Stimulated activated effector memory CD8-positive, alpha-beta T cell treated with anti-CD3 and anti-CD28 coated beads, Interleukin-12 subunit alpha, Interleukin-12 subunit beta, amount 100 ng/mL, for 72 hours (primary cell): ENCODE data around the gene C1QTNF8.
A peak's percentile ranks its signal among the peaks of the same experiment; 100 is the strongest.
"Not testable (repeated sequence)": the region's sequence is repeated elsewhere in the genome, so short reads cannot be mapped to it uniquely, and the experiment has no call there.

Experiments used
- ATAC-seq: fragments of 150-1000 bp; cut with Tn5 transposase; 2 replicates; pipeline ENCODE4 v1.10.0; 2021
- DNase-seq, 2 donors: peaks; one replicate each; pipeline ENCODE4 v3.0.0; 2021 to 2022; ENCODE audit warnings: low spot score in 2 of 2
- H3K27ac Mint-ChIP-seq: one replicate; pipeline ENCODE4 v1.8.0; 2022; ENCODE audit warnings: mild to moderate bottlenecking, mixed read lengths
- H3K36me3 Mint-ChIP-seq: one replicate; pipeline ENCODE4 v1.8.0; 2022; ENCODE audit warnings: mild to moderate bottlenecking, mixed read lengths
- H3K4me1 Mint-ChIP-seq: one replicate; pipeline ENCODE4 v1.8.0; 2022; ENCODE audit warnings: mixed read lengths
- H3K4me3 Mint-ChIP-seq: one replicate; pipeline ENCODE4 v1.8.0; 2022; ENCODE audit warnings: mild to moderate bottlenecking, mixed read lengths
- H3K9me3 Mint-ChIP-seq: one replicate; pipeline ENCODE4 v1.8.0; 2022; ENCODE audit warnings: mixed read lengths

The C1QTNF8 gene

DNA sequence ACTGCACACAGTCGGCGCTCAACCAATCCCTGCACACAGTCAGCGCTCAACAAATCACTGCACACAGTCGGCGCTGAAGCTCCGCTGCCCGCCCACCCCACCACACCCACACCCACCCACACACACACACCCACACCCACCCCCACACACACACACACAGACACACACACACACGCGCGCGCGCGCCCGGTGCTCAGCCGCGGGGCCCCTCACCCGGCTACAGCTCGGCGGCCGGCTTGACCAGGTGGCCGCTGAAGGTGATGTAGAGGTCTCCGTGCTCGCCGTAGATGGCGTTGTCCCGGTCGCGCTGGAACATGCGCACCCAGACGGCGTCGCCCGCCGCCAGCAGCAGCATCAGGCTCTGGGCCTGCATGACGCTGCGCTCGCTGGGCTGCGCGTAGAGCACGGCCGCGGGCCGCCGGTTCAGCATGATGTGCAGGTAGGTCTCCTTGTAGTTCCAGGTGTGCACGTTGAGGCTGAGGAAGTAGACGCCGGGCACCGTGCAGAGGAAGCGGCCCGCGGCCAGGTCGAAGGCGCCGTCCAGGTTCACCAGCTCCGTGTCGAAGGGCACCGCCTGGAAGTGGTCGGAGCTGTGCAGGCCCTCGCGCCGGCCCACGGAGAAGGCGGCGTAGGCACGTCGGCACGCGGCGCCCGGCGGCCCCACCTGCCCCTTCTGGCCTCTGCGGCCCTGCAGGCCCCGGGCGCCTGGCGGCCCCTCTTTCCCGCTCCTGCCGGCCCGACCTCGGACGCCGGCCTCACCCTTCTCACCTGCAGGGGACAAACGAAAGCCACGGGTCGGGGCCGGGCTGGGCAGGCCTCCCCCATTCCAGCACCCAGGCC lies 2.5 kb downstream of the C1QTNF8 start:
- peaks cover 5% of the 10 kb centered on the region for H3K4me1 Mint-ChIP-seq
- no peak for DNase-seq
- H3K9me3 Mint-ChIP-seq: no peaks in the 10 kb centered on the region
- H3K4me3 Mint-ChIP-seq: no peak overlapping the region
- H3K27ac Mint-ChIP-seq: no peak overlapping the region
- peak; percentile 60 for ATAC-seq
- H3K36me3 Mint-ChIP-seq: peaks cover 11% of the 10 kb centered on the region

- not testable (repeated sequence) for H3K4me1 Mint-ChIP-seq, H3K9me3 Mint-ChIP-seq, ATAC-seq, DNase-seq, H3K27ac Mint-ChIP-seq, H3K4me3 Mint-ChIP-seq
- peaks cover 11% of the 10 kb centered on the region for H3K36me3 Mint-ChIP-seq
These were observed 3.3 kb downstream of the C1QTNF8 start for GRCh38 chr16:1092685-1093283.

- no peak for ATAC-seq
- Mint-ChIP-seq H3K4me1 (peaks cover 5% of the 10 kb centered on the region), H3K4me3 (no peak overlapping the region), H3K36me3 (peaks cover 11% of the 10 kb centered on the region), H3K27ac (no peak overlapping the region), H3K9me3 (no peaks in the 10 kb centered on the region)
- DNase-seq: no peak
These were observed 4.0 kb downstream of the C1QTNF8 start for GRCh38 chr16:1091992-1092552.

- Mint-ChIP-seq H3K9me3 (no peaks in the 10 kb centered on the region), H3K36me3 (peaks cover 11% of the 10 kb centered on the region), H3K4me3 (no peak overlapping the region), H3K4me1 (peaks cover 5% of the 10 kb centered on the region), H3K27ac (no peak overlapping the region)
- DNase-seq (no peak), ATAC-seq (no peak)
These were observed 5.1 kb downstream of the C1QTNF8 start for GRCh38 chr16:1090620-1091587.

GRCh38 chr16:1089822-1090619 lies 6.0 kb downstream of the C1QTNF8 start:
- no peak for ATAC-seq
- H3K4me3 Mint-ChIP-seq: no peak overlapping the region
- H3K4me1 Mint-ChIP-seq: peaks cover 5% of the 10 kb centered on the region
- DNase-seq: no peak
- H3K36me3 Mint-ChIP-seq: peaks cover 11% of the 10 kb centered on the region
- H3K27ac Mint-ChIP-seq: no peak overlapping the region
- peaks cover 4% of the 10 kb centered on the region for H3K9me3 Mint-ChIP-seq

- Mint-ChIP-seq H3K36me3 (peaks cover 11% of the 10 kb centered on the region), H3K27ac (no peak overlapping the region), H3K9me3 (peaks cover 4% of the 10 kb centered on the region), H3K4me3 (no peak overlapping the region), H3K4me1 (peaks cover 5% of the 10 kb centered on the region)
- DNase-seq (no peak), ATAC-seq (no peak)
These were observed 6.6 kb downstream of the C1QTNF8 start for GRCh38 chr16:1089439-1089821.

- DNase-seq: no peak
- no peak overlapping the region for H3K27ac Mint-ChIP-seq
- ATAC-seq: no peak
- peaks cover 4% of the 10 kb centered on the region for H3K36me3 Mint-ChIP-seq
- H3K4me1 Mint-ChIP-seq: peaks cover 4% of the 10 kb centered on the region
- H3K9me3 Mint-ChIP-seq: peaks cover 4% of the 10 kb centered on the region
- H3K4me3 Mint-ChIP-seq: no peak overlapping the region
These were observed 7.5 kb downstream of the C1QTNF8 start for GRCh38 chr16:1088295-1089170.

DNA sequence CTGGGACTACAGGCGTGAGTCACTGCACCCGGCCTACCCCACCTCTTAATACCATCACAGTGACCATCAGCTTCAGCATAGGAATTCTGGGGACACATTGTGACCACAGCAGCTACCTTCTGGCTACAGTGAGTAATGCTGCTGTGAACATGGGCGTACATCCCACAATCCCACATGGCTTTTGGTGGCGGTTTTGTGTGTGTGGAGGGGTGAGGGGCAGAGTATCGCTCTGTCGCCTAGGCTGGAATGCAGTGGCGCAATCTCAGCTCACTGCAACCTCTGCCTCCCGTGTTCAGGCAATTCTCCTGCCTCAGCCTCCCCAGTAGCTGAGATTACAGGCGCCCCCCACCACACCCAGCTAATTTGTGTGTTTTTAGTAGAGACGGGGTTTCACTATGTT lies 9.6 kb downstream of the C1QTNF8 start:
- H3K4me3 Mint-ChIP-seq, H3K4me1 Mint-ChIP-seq, H3K36me3 Mint-ChIP-seq, ATAC-seq, DNase-seq, H3K9me3 Mint-ChIP-seq, H3K27ac Mint-ChIP-seq: not testable (repeated sequence)

DNA sequence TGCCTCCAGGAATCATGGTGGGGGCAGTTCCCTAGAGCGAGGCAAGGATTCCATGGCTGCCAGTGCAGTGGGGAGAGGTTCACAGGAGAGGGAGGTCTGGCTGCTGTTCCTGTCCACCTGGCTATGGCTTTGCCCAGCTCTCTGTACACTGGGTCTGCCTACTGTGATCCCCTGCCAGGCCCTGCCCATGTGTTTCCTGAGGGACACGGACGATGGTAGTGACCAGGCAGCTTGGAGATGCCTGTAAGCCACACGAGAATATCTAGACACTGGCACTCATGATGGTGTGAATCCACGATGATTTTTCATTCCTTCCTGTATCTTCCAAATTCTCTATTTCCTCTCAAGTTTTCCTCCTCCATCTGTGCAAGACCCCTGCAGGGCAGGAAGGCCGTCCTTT lies 11.1 kb downstream of the C1QTNF8 start:
- DNase-seq (no peak), ATAC-seq (no peak)
- Mint-ChIP-seq H3K4me1 (peaks cover 5% of the 10 kb centered on the region), H3K36me3 (no peaks in the 10 kb centered on the region), H3K27ac (no peak overlapping the region), H3K9me3 (peaks cover 4% of the 10 kb centered on the region), H3K4me3 (no peak overlapping the region)

DNA sequence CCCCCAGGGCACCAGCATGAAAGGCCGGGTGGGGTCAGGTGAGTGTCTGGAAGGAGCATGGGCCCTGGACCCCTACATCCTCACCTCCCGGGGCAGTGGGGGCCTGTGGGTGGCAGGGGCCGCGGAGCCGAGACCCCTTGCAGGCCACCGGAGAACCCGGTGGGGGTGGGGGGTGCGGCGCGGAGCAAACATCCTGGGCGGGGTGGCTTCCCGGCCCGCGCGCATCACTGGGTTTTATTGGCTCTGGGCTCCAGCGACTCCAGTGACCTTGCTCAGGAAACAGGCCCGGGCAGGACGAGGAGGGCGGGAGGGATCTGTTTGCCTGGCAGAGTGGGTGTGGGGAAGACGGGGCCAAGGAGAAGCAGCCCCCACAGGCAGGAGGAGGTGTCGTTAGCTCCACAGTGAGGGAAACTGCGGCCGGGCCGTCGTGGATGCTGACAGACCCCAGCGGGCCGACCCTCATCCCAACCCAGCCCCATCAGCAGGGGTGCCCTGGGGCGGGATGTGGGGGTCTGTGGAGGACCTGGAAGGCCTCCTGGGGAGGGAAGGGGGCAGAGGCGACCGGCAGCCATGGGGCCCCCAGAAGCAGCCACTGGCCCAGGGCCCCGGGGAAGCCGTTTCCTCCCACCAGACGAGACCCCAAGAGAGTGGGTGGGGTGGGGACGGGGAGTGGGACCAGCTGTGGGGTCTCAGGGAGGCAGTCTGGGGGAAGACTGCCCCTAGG lies 12.9 kb downstream of the C1QTNF8 start:
- no peaks in the 10 kb centered on the region for H3K36me3 Mint-ChIP-seq
- H3K4me3 Mint-ChIP-seq: no peak overlapping the region
- peaks cover 4% of the 10 kb centered on the region for H3K9me3 Mint-ChIP-seq
- DNase-seq: no peak
- no peak overlapping the region for H3K27ac Mint-ChIP-seq
- peaks cover 5% of the 10 kb centered on the region for H3K4me1 Mint-ChIP-seq
- ATAC-seq: no peak

DNA sequence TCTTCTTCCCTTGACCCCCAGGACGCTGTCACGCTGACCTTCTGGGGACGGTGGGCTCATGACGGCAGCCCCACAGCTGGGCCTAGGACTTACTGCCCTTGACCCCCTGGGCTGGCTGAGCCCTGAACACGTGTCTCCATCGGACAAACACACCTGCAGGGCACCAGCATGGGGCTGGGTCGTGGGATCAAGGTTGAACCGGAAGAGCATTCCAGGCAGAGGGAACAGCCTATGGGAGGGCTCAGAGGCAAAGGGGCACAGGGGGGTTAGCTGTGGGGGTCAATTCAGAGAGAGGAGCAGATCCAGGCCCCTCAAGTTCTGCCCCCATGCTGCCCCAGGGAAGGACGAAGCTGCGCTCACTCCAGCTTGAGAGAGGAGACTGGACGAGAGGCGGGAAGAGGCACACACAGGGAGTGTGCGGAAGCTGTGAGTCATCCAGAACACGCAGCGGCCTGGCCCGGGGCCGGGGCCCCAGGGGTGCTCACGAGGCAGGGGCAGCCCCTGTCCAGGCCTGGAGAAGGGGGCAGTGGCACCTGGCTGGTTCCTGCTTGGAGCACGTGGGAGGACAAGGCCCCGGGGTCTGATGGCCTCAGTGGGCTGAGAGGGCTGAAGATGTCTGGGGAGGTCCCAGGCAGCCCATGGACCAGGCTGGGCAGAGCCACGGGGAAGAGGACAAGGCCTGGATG lies 13.6 kb downstream of the C1QTNF8 start:
- Mint-ChIP-seq H3K27ac (no peak overlapping the region), H3K9me3 (peaks cover 4% of the 10 kb centered on the region), H3K36me3 (no peaks in the 10 kb centered on the region), H3K4me3 (no peak overlapping the region), H3K4me1 (peaks cover 5% of the 10 kb centered on the region)
- ATAC-seq (no peak), DNase-seq (no peak)

DNA sequence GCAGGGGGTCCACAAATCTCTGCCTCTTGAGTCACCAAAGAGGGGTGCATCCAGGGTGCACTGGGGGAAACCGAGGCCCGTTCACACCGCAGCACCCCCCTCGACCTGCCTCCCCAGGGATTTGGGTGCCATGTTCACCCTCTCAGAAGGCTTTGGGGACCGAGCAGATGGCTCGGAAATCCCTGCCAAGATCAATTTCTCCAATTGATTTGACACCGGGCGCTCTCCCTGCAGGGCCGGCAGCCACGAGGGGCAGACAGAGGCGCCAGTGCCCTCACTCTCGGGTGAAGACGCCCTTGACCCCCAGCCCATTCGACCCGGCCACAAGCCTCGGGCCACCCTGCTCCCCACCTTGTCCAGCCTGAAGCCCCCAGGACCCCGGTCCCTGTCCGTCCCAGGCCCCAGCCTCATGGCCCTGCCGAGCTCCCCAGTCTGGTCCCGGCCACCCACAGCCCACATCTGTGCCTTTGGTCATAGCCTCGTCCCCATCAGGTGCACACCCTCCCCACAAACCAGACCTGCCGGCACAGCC lies 14.2 kb downstream of the C1QTNF8 start:
- peaks cover 4% of the 10 kb centered on the region for H3K9me3 Mint-ChIP-seq
- H3K27ac Mint-ChIP-seq: no peak overlapping the region
- no peaks in the 10 kb centered on the region for H3K36me3 Mint-ChIP-seq
- DNase-seq (no peak), ATAC-seq (no peak)
- H3K4me3 Mint-ChIP-seq: no peak overlapping the region
- H3K4me1 Mint-ChIP-seq: peaks cover 5% of the 10 kb centered on the region
